SK-N-SH (cell line): ENCODE results near the gene APP. TPM values are rescaled to one million over a fixed set of nuclear protein-coding genes. Genes with fewer than 3 reads are reported as not detected.
A peak's percentile ranks its signal among the peaks of the same experiment; 100 is the strongest.

Experiments
- CTCF ChIA-PET: fragments of 300-600, 350-600 bp; formaldehyde crosslinking; extraction: SDS; loops from one replicate; lab custom pipeline; 2021; lab: Yijun Ruan, JAX
- POLR2A ChIA-PET: fragments of 350-600 bp; sonication (Branson Sonifier 250); formaldehyde crosslinking; extraction: SDS; loops from one replicate; lab custom pipeline; 2020; ENCODE audit warnings: antibody characterized with exemption, inconsistent platforms; lab: Yijun Ruan, JAX
- DNase-seq: peaks from one replicate; pipeline ENCODE4 v3.0.0; 2012
- H2AFZ ChIP-seq: fragments of 200-600 bp; sonication (generic); 2 replicates; pipeline ENCODE4 v1.8.1; 2016; ENCODE audit warnings: antibody characterized with exemption, mild to moderate bottlenecking, low read depth
- H3F3A ChIP-seq: fragments of 200-600 bp; sonication (generic); replicated peaks from 2 replicates; pipeline ENCODE3; 2016; ENCODE audit warnings: antibody characterized with exemption, mild to moderate bottlenecking; ENCODE audit not compliant: insufficient read depth
- H3K27ac ChIP-seq, 2 experiments: fragments of 200-500 bp in 1 of 2; fragments of 200-600 bp in 1 of 2; sonication (Bioruptor generic) in 1 of 2; sonication (generic), shearing (Covaris generic) in 1 of 2; 2 replicates each; pipeline versions ENCODE4 v1.5.1 to v1.6.1; 2014 to 2016; ENCODE audit warnings: low read depth in 2 of 2, inconsistent platforms in 1 of 2, low read length in 1 of 2, mild to moderate bottlenecking in 1 of 2, mixed read lengths in 1 of 2
- H3K27me3 ChIP-seq: fragments of 200-600 bp; sonication (generic), shearing (Covaris generic); 2 replicates; pipeline ENCODE4 v1.6.1; 2016; ENCODE audit warnings: mixed run types; ENCODE audit not compliant: insufficient read depth
- H3K36me3 ChIP-seq, 2 experiments: fragments of 200-500 bp in 1 of 2; fragments of 200-600 bp in 1 of 2; sonication (Bioruptor generic) in 1 of 2; sonication (generic) in 1 of 2; replicated peaks in 1 of 2; 2 replicates each; pipeline versions ENCODE3 to v1.5.1; 2014 to 2016; ENCODE audit warnings: low read length in 1 of 2, mild to moderate bottlenecking in 1 of 2; ENCODE audit not compliant: insufficient read depth in 2 of 2, control insufficient read depth in 1 of 2
- H3K4me1 ChIP-seq, 2 experiments: fragments of 200-500 bp in 1 of 2; fragments of 200-600 bp in 1 of 2; sonication (Bioruptor generic) in 1 of 2; sonication (generic), shearing (Covaris generic) in 1 of 2; 2 replicates each; pipeline versions ENCODE4 v1.5.1 to v1.6.1; 2014 to 2016; ENCODE audit warnings: low read depth in 1 of 2, low read length in 1 of 2, mixed run types in 1 of 2; ENCODE audit not compliant: insufficient read depth in 2 of 2, control insufficient read depth in 1 of 2
- H3K4me2 ChIP-seq: fragments of 200-600 bp; sonication (generic), shearing (Covaris generic); 2 replicates; pipeline ENCODE4 v1.6.1; 2017; ENCODE audit warnings: mixed run types
- H3K4me3 ChIP-seq, 2 experiments: fragments of 200-500 bp in 1 of 2; fragments of 200-600 bp in 1 of 2; sonication (Bioruptor generic) in 1 of 2; sonication (generic), shearing (Covaris generic) in 1 of 2; 2 replicates each; pipeline versions ENCODE4 v1.5.1 to v1.8.1; 2014 to 2016; ENCODE audit warnings: low read depth in 2 of 2, inconsistent platforms in 1 of 2, low read length in 1 of 2, mild to moderate bottlenecking in 1 of 2, mixed read lengths in 1 of 2, moderate library complexity in 1 of 2
- H3K79me2 ChIP-seq: fragments of 200-600 bp; sonication (generic); 2 replicates; pipeline ENCODE4 v1.8.1; 2017; ENCODE audit warnings: mild to moderate bottlenecking; ENCODE audit not compliant: insufficient read depth
- H3K9ac ChIP-seq: fragments of 200-600 bp; sonication (generic); 2 replicates; pipeline ENCODE4 v1.6.1; 2017; ENCODE audit warnings: mixed run types
- H3K9me2 ChIP-seq: fragments of 200-600 bp; sonication (generic); 2 replicates; pipeline ENCODE4 v1.6.1; 2017; ENCODE audit warnings: mixed run types
- H3K9me3 ChIP-seq: fragments of 200-600 bp; sonication (generic); 2 replicates; pipeline ENCODE4 v1.6.1; 2017; ENCODE audit warnings: mixed run types, mild to moderate bottlenecking, moderate library complexity
- H4K20me1 ChIP-seq: fragments of 200-600 bp; sonication (generic); 2 replicates; pipeline ENCODE4 v1.6.1; 2017; ENCODE audit warnings: mild to moderate bottlenecking, mixed run types; ENCODE audit not compliant: insufficient read depth
- CHD2 ChIP-seq: fragments of 150-350 bp; IDR thresholded peaks from 2 replicates; pipeline ENCODE4 v1.6.1; 2018; ENCODE audit warnings: low read length; ENCODE audit not compliant: partially characterized antibody
- CTCF ChIP-seq: fragments of 200-600 bp; sonication (generic); IDR thresholded peaks from 2 replicates; pipeline ENCODE4 v1.6.1; 2017; ENCODE audit warnings: antibody characterized with exemption, mild to moderate bottlenecking, moderate library complexity
- EZH2phosphoT487 ChIP-seq: fragments of 200-600 bp; sonication (generic); IDR thresholded peaks from 2 replicates; pipeline ENCODE4 v1.6.1; 2017; ENCODE audit warnings: low read depth, mixed run types, mild to moderate bottlenecking, antibody characterized with exemption, moderate library complexity, borderline replicate concordance
- FOSL2 ChIP-seq: IDR thresholded peaks from 2 replicates; pipeline ENCODE4 v1.4.0; 2012; ENCODE audit warnings: low read depth, mild to moderate bottlenecking, moderate library complexity, borderline replicate concordance
- FOXJ3 ChIP-seq: sonication (generic); formaldehyde crosslinking; IDR thresholded peaks from 2 replicates; pipeline ENCODE4 v1.5.1; 2020; ENCODE audit warnings: mild to moderate bottlenecking, missing genetic modification reagents
- GABPA ChIP-seq: IDR thresholded peaks from 2 replicates; pipeline ENCODE4 v1.4.0; 2012; ENCODE audit warnings: low read depth, mild to moderate bottlenecking
- IRF3 ChIP-seq: fragments of 150-350 bp; IDR thresholded peaks from 2 replicates; pipeline ENCODE4 v1.6.1; 2016; ENCODE audit warnings: mild to moderate bottlenecking, low read depth, low read length
- JUND ChIP-seq: IDR thresholded peaks from 2 replicates; pipeline ENCODE4 v1.4.0; 2012
- NRF1 ChIP-seq: IDR thresholded peaks from 2 replicates; pipeline ENCODE4 v1.6.1; 2012; ENCODE audit warnings: low read depth, mild to moderate bottlenecking, low read length
- SIN3A ChIP-seq: IDR thresholded peaks from 2 replicates; pipeline ENCODE4 v1.6.1; 2012; ENCODE audit warnings: low read depth, mild to moderate bottlenecking, low read length, moderate library complexity, borderline replicate concordance
- SMC3 ChIP-seq: IDR thresholded peaks from 2 replicates; pipeline ENCODE4 v1.6.1; 2012; ENCODE audit warnings: low read depth, low read length, improper control_type of control experiment
- TAF1 ChIP-seq: IDR thresholded peaks from 2 replicates; pipeline ENCODE4 v1.6.1; 2012; ENCODE audit warnings: low read depth, mild to moderate bottlenecking, low read length, moderate library complexity, borderline replicate concordance
- YY1 ChIP-seq: IDR thresholded peaks from 2 replicates; pipeline ENCODE4 v1.4.0; 2012; ENCODE audit warnings: low read depth, mild to moderate bottlenecking
- ZBTB33 ChIP-seq: IDR thresholded peaks from 2 replicates; pipeline ENCODE4 v1.4.0; 2012; ENCODE audit warnings: low read depth, borderline replicate concordance
- WGBS: methylation state at CpG from one replicate; pipeline ENCODE4 v1.1.6; 2017; ENCODE audit warnings: low lambda C conversion rate; 5-methylcytosine and 5-hydroxymethylcytosine counted together
- polyA plus RNA-seq, 3 experiments: library from polyadenylated mRNA; depleted of rRNA; stranded (reverse); fragments of >200 nt; gene quantifications; 2 replicates each; pipeline ENCODE4 v1.2.3, GENCODE V29; 2012

Gene APP
- polyA plus RNA-seq, 1 of the 3 experiments (the other 2 are of a cell fraction) = 780 TPM

- TF ChIP-seq SMC3 = no peak
- TF ChIP-seq EZH2phosphoT487 = no peak
- TF ChIP-seq SIN3A = no peak
- TF ChIP-seq IRF3 = no peak
- TF ChIP-seq JUND = no peak
- TF ChIP-seq CHD2 = no peak
- no peak for TF ChIP-seq NRF1
- TF ChIP-seq TAF1 = no peak
- TF ChIP-seq ZBTB33 = no peak
These were observed 99.6 kb downstream of the APP start (continued) for GRCh38 chr21:26070822-26071425.

DNA sequence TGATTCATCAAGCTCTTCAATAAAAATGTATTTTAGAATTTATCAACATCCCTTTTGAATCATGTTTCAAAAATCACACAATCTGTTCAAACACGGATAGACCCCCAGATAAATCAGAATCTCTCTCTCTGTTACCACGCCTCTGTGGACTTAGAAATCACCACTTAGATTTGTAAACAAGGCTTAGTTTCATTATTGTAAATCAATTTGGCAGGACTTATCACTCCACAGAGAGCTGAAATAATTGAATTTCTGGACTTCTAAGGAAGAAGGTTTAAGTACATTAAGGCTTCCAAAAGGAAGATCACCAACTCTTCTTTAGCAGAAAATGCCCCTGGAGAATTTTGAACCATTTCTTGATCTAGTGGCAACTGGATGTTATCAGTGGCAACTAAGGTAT, 100.4 kb downstream of the APP start:
- no peak for TF ChIP-seq FOXJ3 (CRISPR knock-in tag)
- TF ChIP-seq CTCF = no peak
- no peak for TF ChIP-seq GABPA
- TF ChIP-seq YY1 = no peak
- no peak for TF ChIP-seq FOSL2
- no peak for TF ChIP-seq SIN3A
- Histone ChIP-seq H3K27ac (no peak overlapping the region; a peak in 1 of 4 replicates), H3K36me3 (no peaks in the 10 kb centered on the region), H2AFZ (no peak overlapping the region), H3K4me1 (peaks cover 25 to 52% of the 10 kb centered on the region in 2 experiments; a peak in 3 of 4 replicates), H3K27me3 (no peaks in the 10 kb centered on the region), H3K9me3 (no peaks in the 10 kb centered on the region), H3K9ac (no peak overlapping the region), H3F3A (peaks cover 5% of the 10 kb centered on the region), H3K4me2 (peak overlapping the region; percentile 52; the same call in 1 of the 2 replicates), H3K4me3 (no peak overlapping the region), H3K9me2 (no peaks in the 10 kb centered on the region), H3K79me2 (peaks cover 91% of the 10 kb centered on the region), H4K20me1 (peaks cover 6% of the 10 kb centered on the region; the same call in 1 of the 2 replicates)
- ChIA-PET CTCF (interaction anchor here (0.6 to 1.3 kb wide), 2 partner anchors 14 to 101 kb away, joined by 3 read pairs; partner anchors contain the start of gene APP), POLR2A (no interaction called here)
- 90% methylated on average over 2 of the region's 2 CpGs for WGBS
- DNase-seq = no peak
